Stimulated activated CD8-positive, alpha-beta memory T cell treated with anti-CD3 and anti-CD28 coated beads, Interleukin-12 subunit alpha, Interleukin-12 subunit beta, amount 100 ng/mL, for 4 hours (primary cell): ENCODE measurements around the gene PARD3.

Source experiments
- DNase-seq: peaks from one replicate; pipeline ENCODE4 v3.0.0-alpha.2; 2020; ENCODE audit warnings: low read depth

Gene PARD3

GRCh38 chr10:34618611-34619010, 196.5 kb downstream of the PARD3 start:
- DNase-seq, result no peak

- DNase-seq, result no peak
Measured at GRCh38 chr10:34615770-34616169, 199.3 kb downstream of the PARD3 start.

- DNase-seq, result no peak
Measured at GRCh38 chr10:34613491-34613890, 201.6 kb downstream of the PARD3 start.

GRCh38 chr10:34612938-34613337, 202.2 kb downstream of the PARD3 start:
- DNase-seq, result no peak

GRCh38 chr10:34612446-34612845, 202.7 kb downstream of the PARD3 start:
- DNase-seq, result no peak

- no peak for DNase-seq
Measured at GRCh38 chr10:34609287-34609940, 205.7 kb downstream of the PARD3 start.

- DNase-seq, result no peak
Measured at GRCh38 chr10:34607894-34608293, 207.2 kb downstream of the PARD3 start.

- no peak for DNase-seq
Measured at GRCh38 chr10:34606890-34607289, 208.2 kb downstream of the PARD3 start.

- DNase-seq, result no peak
Measured at GRCh38 chr10:34602478-34602877, 212.6 kb downstream of the PARD3 start.

GRCh38 chr10:34601691-34602090, 213.4 kb downstream of the PARD3 start:
- no peak for DNase-seq

- no peak for DNase-seq
Measured at GRCh38 chr10:34599026-34599795, 215.9 kb downstream of the PARD3 start.

- DNase-seq, result no peak
Measured at GRCh38 chr10:34596351-34596750, 218.7 kb downstream of the PARD3 start.

GRCh38 chr10:34593930-34594329, 221.2 kb downstream of the PARD3 start:
- DNase-seq, result no peak

- no peak for DNase-seq
Measured at GRCh38 chr10:34593374-34593890, 221.7 kb downstream of the PARD3 start.

- DNase-seq, result no peak
Measured at GRCh38 chr10:34590793-34591192, 224.3 kb downstream of the PARD3 start.

- DNase-seq, result no peak
Measured at GRCh38 chr10:34589275-34589674, 225.8 kb downstream of the PARD3 start.

GRCh38 chr10:34587680-34588019, 227.4 kb downstream of the PARD3 start:
- DNase-seq, result no peak

- DNase-seq, result no peak
Measured at GRCh38 chr10:34587002-34587679, 228.0 kb downstream of the PARD3 start.

GRCh38 chr10:34585422-34586112, 229.5 kb downstream of the PARD3 start:
- no peak for DNase-seq

GRCh38 chr10:34584164-34584563, 230.9 kb downstream of the PARD3 start:
- no peak for DNase-seq

GRCh38 chr10:34581801-34582532, 233.1 kb downstream of the PARD3 start:
- DNase-seq, result no peak

GRCh38 chr10:34580643-34581042, 234.5 kb downstream of the PARD3 start:
- no peak for DNase-seq
